AG04450 (cell line): ENCODE results near the gene POGK. TPM values are rescaled to one million over a fixed set of nuclear protein-coding genes. Genes with fewer than 3 reads are reported as not detected.
"Not testable (repeated sequence)": the region's sequence is repeated elsewhere in the genome, so short reads cannot be mapped to it uniquely, and the experiment has no call there.

Experiments used
- CTCF ChIA-PET: fragments of 300-600, 350-600 bp; formaldehyde crosslinking; extraction: SDS; loops from one replicate; lab custom pipeline; 2022; ENCODE audit warnings: antibody characterized with exemption, inconsistent platforms; lab: Charles Lee
- POLR2A ChIA-PET: fragments of 350-600 bp; formaldehyde crosslinking; extraction: SDS; loops from one replicate; lab custom pipeline; 2021; ENCODE audit warnings: antibody characterized with exemption, inconsistent platforms; lab: Yijun Ruan, JAX
- DNase-seq: peaks from one replicate; pipeline ENCODE4 v3.0.0-alpha.2; 2011; ENCODE audit warnings: low read depth, low spot score
- H3K27ac ChIP-seq: one replicate; pipeline ENCODE4 v1.5.1; 2012; ENCODE audit warnings: low read depth, low read length, control low read depth
- H3K27me3 ChIP-seq: one replicate; pipeline ENCODE4 v1.6.0; 2012; ENCODE audit warnings: low read length; ENCODE audit not compliant: control insufficient read depth, insufficient read depth
- H3K4me3 ChIP-seq: 2 replicates; pipeline ENCODE4 v1.5.1; 2011; ENCODE audit warnings: mild to moderate bottlenecking, low read depth, low read length, control low read depth
- H3K9me3 ChIP-seq: 2 replicates; pipeline ENCODE4 v1.5.1; 2012; ENCODE audit warnings: low read length; ENCODE audit not compliant: control insufficient read depth, insufficient read depth
- CTCF ChIP-seq: IDR thresholded peaks from 2 replicates; pipeline ENCODE4 v1.5.1; 2011; ENCODE audit warnings: low read depth, low read length, control low read depth, inconsistent platforms
- polyA plus RNA-seq: library from polyadenylated mRNA; depleted of rRNA; stranded (reverse); fragments of >200 nt; gene quantifications from 2 replicates; pipeline ENCODE4 v1.2.3, GENCODE V29; 2011

The POGK gene
- polyA plus RNA-seq, 1 experiment, result 21.9 TPM

GRCh38 chr1:166813508-166814223, 25.6 kb upstream of the POGK start:
- Histone ChIP-seq H3K9me3 (no peaks in the 10 kb centered on the region; the same call in 1 of the 2 replicates), H3K4me3 (no peak overlapping the region), H3K27ac (no peak overlapping the region), H3K27me3 (no peaks in the 10 kb centered on the region)
- ChIA-PET CTCF (no interaction called here), POLR2A (no interaction called here)
- DNase-seq, result no peak
- TF ChIP-seq CTCF, result no peak

- H3K9me3 ChIP-seq, result no peaks in the 10 kb centered on the region; the same call in 1 of the 2 replicates
- H3K27me3 ChIP-seq, result no peaks in the 10 kb centered on the region
- H3K27ac ChIP-seq, result no peak overlapping the region
- no peak for TF ChIP-seq CTCF
- CTCF ChIA-PET, result no interaction called here
- no peak overlapping the region for H3K4me3 ChIP-seq
- DNase-seq, result no peak
- POLR2A ChIA-PET, result no interaction called here
These were observed 24.7 kb upstream of the POGK start for GRCh38 chr1:166814611-166815010.

- TF ChIP-seq CTCF, result no peak
- no peaks in the 10 kb centered on the region for H3K27me3 ChIP-seq
- H3K27ac ChIP-seq, result no peak overlapping the region
- ChIA-PET CTCF (no interaction called here), POLR2A (no interaction called here)
- H3K9me3 ChIP-seq, result no peaks in the 10 kb centered on the region; the same call in 1 of the 2 replicates
- no peak for DNase-seq
- H3K4me3 ChIP-seq, result no peak overlapping the region
These were observed 19.3 kb upstream of the POGK start for GRCh38 chr1:166819974-166820373.

GRCh38 chr1:166822385-166822784, 16.9 kb upstream of the POGK start:
- DNase-seq, result no peak
- peak; percentile 42 for TF ChIP-seq CTCF
- no peak overlapping the region for H3K27ac ChIP-seq
- no peaks in the 10 kb centered on the region for H3K27me3 ChIP-seq
- POLR2A ChIA-PET, result no interaction called here
- CTCF ChIA-PET, result interaction anchor here (0.9 kb wide), 1 partner anchor 14 kb away, joined by 3 read pairs; no protein-coding TSS in a partner anchor
- H3K9me3 ChIP-seq, result no peaks in the 10 kb centered on the region
- no peak overlapping the region for H3K4me3 ChIP-seq

GRCh38 chr1:166827426-166827825, 11.8 kb upstream of the POGK start:
- CTCF ChIA-PET, result no interaction called here
- Histone ChIP-seq H3K27ac (no peak overlapping the region), H3K4me3 (no peak overlapping the region), H3K9me3 (0 out of 2 replicates have a peak, but pooled peaks cover 3% of the 10 kb centered on the region), H3K27me3 (peaks cover under 1% of the 10 kb centered on the region)
- TF ChIP-seq CTCF, result no peak
- POLR2A ChIA-PET, result no interaction called here
- no peak for DNase-seq

GRCh38 chr1:166829762-166830161, 9.5 kb upstream of the POGK start:
- POLR2A ChIA-PET, H3K9me3 ChIP-seq, H3K27ac ChIP-seq, DNase-seq, H3K4me3 ChIP-seq, CTCF ChIA-PET: not testable (repeated sequence)
- peaks cover 12% of the 10 kb centered on the region for H3K27me3 ChIP-seq
